OCI-LY3 (cell line): ENCODE results near the gene NCEH1.

ENCODE experiments used
- CTCF ChIP-seq: fragments of 200-600, 300-600 bp; sonication (generic); IDR thresholded peaks from 2 replicates; pipeline ENCODE4 v1.5.1; 2014; ENCODE audit warnings: antibody characterized with exemption, low read length, low read depth
- EZH2phosphoT487 ChIP-seq: fragments of 200-600 bp; shearing (Covaris generic); IDR thresholded peaks from 2 replicates; pipeline ENCODE4 v1.6.1; 2018; ENCODE audit warnings: antibody characterized with exemption, mixed run types, low read depth

- TF ChIP-seq CTCF (no peak), EZH2phosphoT487 (no peak)
Observed at GRCh38 chr3:172581757-172582166, 129.1 kb downstream of the NCEH1 start.
